HG03558 (cell line): ENCODE data around the gene PODXL2.

Experiments
- ATAC-seq: cut with Tn5 transposase; IDR thresholded peaks from one replicate; pipeline ENCODE4 v1.9.1; 2021; ENCODE audit warnings: moderate number of reproducible peaks; ENCODE audit not compliant: unreplicated experiment; ENCODE audit errors: extremely low read depth

Gene PODXL2

GRCh38 chr3:127628788-127629466 is at the start of gene PODXL2:
Gene PODXL2, plus strand, starts transcription at chr3:127629185. Its CDS starts 35 bp downstream, at chr3:127629220.
- no peak for ATAC-seq

GRCh38 chr3:127580327-127581060 is 48.5 kb upstream of the PODXL2 start:
- ATAC-seq: no peak

GRCh38 chr3:127584734-127585133 is 44.3 kb upstream of the PODXL2 start:
- ATAC-seq: no peak

- no peak for ATAC-seq
These were observed 43.7 kb upstream of the PODXL2 start for GRCh38 chr3:127585163-127585812.

GRCh38 chr3:127585813-127586413 is 43.1 kb upstream of the PODXL2 start:
- no peak for ATAC-seq

GRCh38 chr3:127587876-127588275 is 41.1 kb upstream of the PODXL2 start:
- ATAC-seq: no peak

GRCh38 chr3:127588806-127589577 is 40.0 kb upstream of the PODXL2 start:
- ATAC-seq: no peak

- ATAC-seq: no peak
These were observed 39.2 kb upstream of the PODXL2 start for GRCh38 chr3:127589600-127590281.

- peak; percentile 10 for ATAC-seq
These were observed 38.7 kb upstream of the PODXL2 start for GRCh38 chr3:127590282-127590592.

- ATAC-seq: peak; percentile 57
These were observed 38.2 kb upstream of the PODXL2 start, which contains the start of gene TPRA1 for GRCh38 chr3:127590593-127591465. Gene TPRA1, minus strand, starts transcription at chr3:127590733. Its CDS starts 10,587 bp downstream, at chr3:127580146.

GRCh38 chr3:127593178-127593577 is 35.8 kb upstream of the PODXL2 start:
- ATAC-seq: no peak

GRCh38 chr3:127595303-127595702 is 33.7 kb upstream of the PODXL2 start:
- no peak for ATAC-seq

- ATAC-seq: no peak
These were observed 31.8 kb upstream of the PODXL2 start for GRCh38 chr3:127597020-127597771.

GRCh38 chr3:127598841-127599570 is 30.0 kb upstream of the PODXL2 start:
- no peak for ATAC-seq

GRCh38 chr3:127600749-127601456 is 28.1 kb upstream of the PODXL2 start:
- no peak for ATAC-seq

GRCh38 chr3:127604035-127604434 is 24.9 kb upstream of the PODXL2 start:
- ATAC-seq: no peak
